IPS-15b (cell line): Measurements from ENCODE around the gene FLYWCH1.

Experiments used
- H3K27me3 ChIP-seq: one replicate; pipeline ENCODE4 v1.6.1; 2013; ENCODE audit warnings: low read length; ENCODE audit not compliant: control insufficient read depth, insufficient read depth
- H3K36me3 ChIP-seq: one replicate; pipeline ENCODE4 v1.6.1; 2013; ENCODE audit warnings: low read length; ENCODE audit not compliant: control insufficient read depth, insufficient read depth
- H3K4me1 ChIP-seq: one replicate; pipeline ENCODE4 v1.6.1; 2013; ENCODE audit warnings: mild to moderate bottlenecking, low read length; ENCODE audit not compliant: control insufficient read depth, insufficient read depth
- H3K4me3 ChIP-seq: one replicate; pipeline ENCODE4 v1.5.1; 2013; ENCODE audit warnings: low read depth, low read length
- H3K9ac ChIP-seq: one replicate; pipeline ENCODE4 v1.6.1; 2013; ENCODE audit warnings: low read depth, mild to moderate bottlenecking, low read length
- H3K9me3 ChIP-seq: one replicate; pipeline ENCODE4 v1.6.1; 2013; ENCODE audit warnings: mild to moderate bottlenecking, low read length; ENCODE audit not compliant: control insufficient read depth, insufficient read depth

The FLYWCH1 gene

GRCh38 chr16:2962334-2963073, 50.8 kb downstream of the FLYWCH1 start:
- H3K4me1 ChIP-seq: no peaks in the 10 kb centered on the region
- H3K36me3 ChIP-seq: no peaks in the 10 kb centered on the region
- peak overlapping the region; percentile 49 for H3K4me3 ChIP-seq
- no peak overlapping the region for H3K9ac ChIP-seq
- no peaks in the 10 kb centered on the region for H3K9me3 ChIP-seq
- no peaks in the 10 kb centered on the region for H3K27me3 ChIP-seq

DNA sequence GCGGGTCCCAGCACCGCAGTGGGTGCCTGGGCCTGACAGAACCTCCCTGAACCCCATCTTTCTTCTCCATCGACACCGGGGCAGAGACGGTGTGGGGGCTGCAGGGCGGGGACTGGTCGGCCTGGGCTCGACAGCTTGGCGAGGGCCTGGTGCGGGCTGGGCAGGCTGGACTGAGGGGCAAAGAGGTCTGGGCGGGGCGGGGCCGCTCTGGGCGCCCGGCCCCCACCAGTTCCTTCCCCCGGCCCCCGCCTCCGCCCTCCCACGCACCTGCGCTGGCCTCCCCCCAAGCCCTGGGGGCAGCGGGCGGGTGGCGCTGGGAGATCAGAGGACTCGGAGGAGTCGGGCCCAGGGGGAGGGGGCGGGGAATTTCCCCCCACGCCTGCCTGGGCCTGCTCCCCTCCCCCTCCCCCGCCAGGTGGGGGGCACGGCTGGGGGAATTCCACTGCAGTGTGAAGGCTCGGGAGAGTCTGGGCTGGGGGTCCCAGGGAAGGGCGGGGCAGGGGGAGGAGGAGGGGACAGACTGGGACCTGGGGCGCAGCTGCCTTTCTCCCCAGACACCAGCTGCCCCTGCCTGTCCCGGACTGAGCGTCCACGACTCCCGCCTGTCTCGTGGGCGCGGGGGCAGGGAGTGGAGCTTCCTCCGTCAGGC, 51.5 kb downstream of the FLYWCH1 start:
- peaks cover 4% of the 10 kb centered on the region for H3K27me3 ChIP-seq
- H3K9ac ChIP-seq: peak overlapping the region; percentile 24
- H3K36me3 ChIP-seq: no peaks in the 10 kb centered on the region
- peak overlapping the region; percentile 77 for H3K4me3 ChIP-seq
- peaks cover 3% of the 10 kb centered on the region for H3K4me1 ChIP-seq
- no peaks in the 10 kb centered on the region for H3K9me3 ChIP-seq

DNA sequence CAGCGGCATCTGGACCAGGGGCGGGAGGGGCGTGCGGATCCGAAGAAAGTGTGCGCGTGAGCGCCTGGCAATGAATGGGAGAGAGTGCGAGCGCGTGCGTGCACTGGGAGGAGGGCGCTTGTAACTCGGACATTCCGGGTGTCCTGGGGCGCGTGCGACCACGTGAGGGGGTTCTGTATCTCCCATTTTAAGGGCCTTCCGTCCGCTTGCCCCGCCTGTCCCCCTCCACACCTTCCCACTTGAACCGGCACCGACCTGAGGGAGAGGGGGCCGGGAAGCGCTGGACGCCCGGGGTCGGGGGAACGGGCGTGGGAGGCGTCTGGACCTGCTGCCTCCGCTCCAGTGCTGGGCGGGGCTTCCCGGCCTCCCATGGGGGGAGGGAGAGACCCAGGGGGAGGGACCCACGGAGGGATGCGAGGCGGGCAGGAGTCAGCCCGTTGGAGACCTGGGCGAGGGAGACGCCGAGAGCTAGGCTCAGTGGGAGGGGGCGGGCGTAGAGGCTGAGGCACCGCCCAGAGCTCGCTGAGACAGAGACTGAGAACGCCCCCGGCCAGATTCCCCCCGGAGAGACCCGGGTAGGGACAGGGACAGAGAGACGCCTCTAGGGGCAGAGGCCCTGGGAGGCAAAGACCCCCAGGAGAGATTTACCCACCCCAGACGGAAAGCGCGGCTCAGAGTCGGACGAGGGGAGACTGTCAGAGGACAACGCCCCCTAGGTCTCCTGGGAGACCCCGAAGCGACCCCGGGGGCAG, 52.2 kb downstream of the FLYWCH1 start, which contains the start of gene KREMEN2:
Gene KREMEN2 (plus strand): TSS at position 553 of the 752 bp plus-strand sequence. CDS start 246 bp downstream, outside the sequence.
- Histone ChIP-seq H3K36me3 (no peaks in the 10 kb centered on the region), H3K4me3 (peak within 1 kb of the TSS; percentile 77), H3K4me1 (peaks cover 3% of the 10 kb centered on the region), H3K9me3 (no peaks in the 10 kb centered on the region), H3K27me3 (peaks cover 4% of the 10 kb centered on the region), H3K9ac (peak within 1 kb of the TSS; percentile 47)

DNA sequence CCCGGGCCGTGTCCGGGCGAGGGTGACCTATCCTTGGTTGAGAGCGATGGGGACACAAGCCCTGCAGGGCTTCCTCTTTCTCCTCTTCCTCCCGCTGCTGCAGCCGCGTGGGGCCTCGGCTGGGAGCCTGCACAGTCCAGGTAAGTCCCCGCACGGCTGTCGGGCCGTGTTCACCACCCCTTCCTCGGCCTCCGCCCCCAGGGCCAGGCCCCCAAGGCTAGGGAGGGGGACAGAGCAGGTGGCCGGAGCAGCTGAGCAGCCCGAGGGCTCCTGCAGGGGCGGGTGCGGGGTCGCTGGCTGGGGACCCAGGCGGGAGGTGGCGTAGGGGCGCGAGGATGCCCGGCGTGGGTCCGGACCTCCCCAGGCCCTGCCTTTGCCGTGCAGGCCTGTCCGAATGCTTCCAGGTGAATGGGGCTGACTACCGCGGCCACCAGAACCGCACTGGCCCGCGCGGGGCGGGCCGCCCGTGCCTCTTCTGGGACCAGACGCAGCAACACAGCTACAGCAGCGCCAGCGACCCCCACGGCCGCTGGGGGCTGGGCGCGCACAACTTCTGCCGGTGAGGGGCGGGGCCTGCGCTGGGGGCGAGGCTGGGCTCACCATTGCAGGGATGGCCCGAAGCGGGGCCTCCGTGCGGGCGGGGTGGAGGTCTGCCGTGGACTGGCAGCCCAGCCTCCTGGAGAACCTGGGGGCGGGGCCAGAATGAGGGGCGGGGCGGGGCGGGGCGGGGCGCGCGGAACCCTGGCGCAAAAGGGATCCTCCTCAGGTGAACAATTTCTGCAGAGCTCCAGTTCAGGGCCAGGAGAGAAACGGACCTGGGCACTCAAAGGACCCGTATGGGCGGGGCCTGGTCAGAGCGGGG, 53.0 kb downstream of the FLYWCH1 start:
- Histone ChIP-seq H3K27me3 (peaks cover 4% of the 10 kb centered on the region), H3K4me3 (peak overlapping the region; percentile 77)

GRCh38 chr16:2966043-2966807, 54.5 kb downstream of the FLYWCH1 start:
- H3K4me3 ChIP-seq: no peak overlapping the region
- H3K4me1 ChIP-seq: peaks cover 5% of the 10 kb centered on the region
- H3K36me3 ChIP-seq: peaks cover 2% of the 10 kb centered on the region
- peaks cover 4% of the 10 kb centered on the region for H3K27me3 ChIP-seq
- no peaks in the 10 kb centered on the region for H3K9me3 ChIP-seq
- no peak overlapping the region for H3K9ac ChIP-seq

More for the DNA sequence above, 53.0 kb downstream of the FLYWCH1 start:
- peaks cover 3% of the 10 kb centered on the region for H3K4me1 ChIP-seq
- H3K9me3 ChIP-seq: no peaks in the 10 kb centered on the region
- H3K36me3 ChIP-seq: no peaks in the 10 kb centered on the region
- peak overlapping the region; percentile 47 for H3K9ac ChIP-seq

DNA sequence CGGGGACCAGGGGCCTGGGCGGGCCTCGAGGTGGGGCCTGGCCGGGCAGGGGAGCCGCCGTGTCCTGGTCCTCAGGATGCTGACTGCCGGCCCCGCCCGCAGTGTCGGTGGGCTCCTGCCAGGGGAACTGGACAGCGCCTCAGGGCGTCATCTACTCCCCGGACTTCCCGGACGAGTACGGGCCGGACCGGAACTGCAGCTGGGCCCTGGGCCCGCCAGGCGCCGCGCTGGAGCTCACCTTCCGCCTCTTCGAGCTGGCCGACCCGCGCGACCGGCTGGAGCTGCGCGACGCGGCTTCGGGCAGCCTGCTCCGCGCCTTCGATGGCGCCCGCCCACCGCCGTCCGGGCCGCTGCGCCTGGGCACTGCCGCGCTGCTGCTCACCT, 55.1 kb downstream of the FLYWCH1 start:
- no peaks in the 10 kb centered on the region for H3K9me3 ChIP-seq
- H3K36me3 ChIP-seq: peaks cover 6% of the 10 kb centered on the region
- no peak overlapping the region for H3K9ac ChIP-seq
- H3K27me3 ChIP-seq: peaks cover 4% of the 10 kb centered on the region
- no peak overlapping the region for H3K4me3 ChIP-seq
- peaks cover 5% of the 10 kb centered on the region for H3K4me1 ChIP-seq

DNA sequence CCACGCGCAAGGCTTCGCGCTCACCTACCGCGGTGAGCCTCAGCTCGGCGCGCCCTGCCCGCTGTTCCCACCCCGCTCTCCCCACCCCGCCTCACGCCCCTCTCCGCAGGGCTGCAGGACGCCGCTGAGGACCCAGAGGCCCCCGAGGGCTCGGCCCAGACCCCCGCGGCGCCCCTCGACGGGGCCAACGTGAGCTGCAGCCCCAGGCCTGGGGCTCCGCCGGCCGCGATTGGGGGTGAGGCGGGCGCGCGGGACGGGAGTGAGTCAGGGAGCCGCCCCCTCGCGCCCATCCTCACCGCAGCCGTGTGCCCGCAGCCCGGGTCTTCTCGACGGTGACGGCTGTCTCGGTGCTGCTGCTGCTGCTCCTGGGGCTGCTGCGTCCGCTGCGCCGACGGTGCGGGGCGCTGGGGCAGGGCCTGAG, 55.5 kb downstream of the FLYWCH1 start:
- peak overlapping the region; percentile 4 for H3K4me3 ChIP-seq

GRCh38 chr16:2967721-2968161, 56.0 kb downstream of the FLYWCH1 start:
- peak overlapping the region; percentile 4 for H3K4me3 ChIP-seq
- no peak overlapping the region for H3K9ac ChIP-seq
- peaks cover 4% of the 10 kb centered on the region for H3K27me3 ChIP-seq
- H3K4me1 ChIP-seq: peaks cover 5% of the 10 kb centered on the region
- no peaks in the 10 kb centered on the region for H3K9me3 ChIP-seq
- peaks cover 15% of the 10 kb centered on the region for H3K36me3 ChIP-seq

More for the DNA sequence above, 55.5 kb downstream of the FLYWCH1 start:
- Histone ChIP-seq H3K27me3 (peaks cover 4% of the 10 kb centered on the region), H3K4me1 (peaks cover 5% of the 10 kb centered on the region), H3K36me3 (peaks cover 10% of the 10 kb centered on the region), H3K9me3 (no peaks in the 10 kb centered on the region), H3K9ac (no peak overlapping the region)

GRCh38 chr16:2968368-2968737, 56.6 kb downstream of the FLYWCH1 start:
- H3K27me3 ChIP-seq: peaks cover 4% of the 10 kb centered on the region
- no peak overlapping the region for H3K9ac ChIP-seq
- H3K4me1 ChIP-seq: peaks cover 5% of the 10 kb centered on the region

GRCh38 chr16:2968738-2969544, 57.2 kb downstream of the FLYWCH1 start, which contains the start of gene PAQR4:
Gene PAQR4, plus strand, starts transcription at chr16:2969348. Its CDS starts 327 bp downstream, at chr16:2969675.
- no peaks in the 10 kb centered on the region for H3K9me3 ChIP-seq
- H3K9ac ChIP-seq: peak within 1 kb of the TSS; percentile 60
- H3K27me3 ChIP-seq: peaks cover 4% of the 10 kb centered on the region
- H3K4me1 ChIP-seq: peaks cover 5% of the 10 kb centered on the region
- H3K4me3 ChIP-seq: peak within 1 kb of the TSS; percentile 72
- H3K36me3 ChIP-seq: peaks cover 24% of the 10 kb centered on the region

More at GRCh38 chr16:2968368-2968737, 56.6 kb downstream of the FLYWCH1 start:
- no peaks in the 10 kb centered on the region for H3K9me3 ChIP-seq
- H3K4me3 ChIP-seq: peak overlapping the region; percentile 72
- H3K36me3 ChIP-seq: peaks cover 20% of the 10 kb centered on the region
